GM06990 (cell line): Measurements from ENCODE around the gene OR4D2.

Source experiments
- DNase-seq: peaks from one replicate; pipeline ENCODE4 v3.0.0-alpha.2; 2011; ENCODE audit not compliant: insufficient read length; ENCODE audit errors: extremely low read depth
- H3K27me3 ChIP-seq: replicated peaks from 2 replicates; pipeline ENCODE4 v1.6.0; 2011; ENCODE audit warnings: low read length; ENCODE audit not compliant: control insufficient read depth, insufficient read depth
- H3K36me3 ChIP-seq: 2 replicates; pipeline ENCODE4 v1.5.1; 2011; ENCODE audit warnings: low read length; ENCODE audit not compliant: control insufficient read depth, insufficient read depth
- H3K4me3 ChIP-seq: replicated peaks from 2 replicates; pipeline ENCODE4 v1.5.1; 2011; ENCODE audit warnings: low read depth, mild to moderate bottlenecking, control low read depth, low read length
- TF ChIP-seq, protein P1 (sequence below): IDR thresholded peaks from 2 replicates; pipeline ENCODE4 v1.5.1; 2011; ENCODE audit warnings: low read length, control low read depth, mild to moderate bottlenecking, inconsistent platforms; ENCODE audit not compliant: insufficient read depth, poor library complexity, severe bottlenecking

OR4D2 gene

DNA sequence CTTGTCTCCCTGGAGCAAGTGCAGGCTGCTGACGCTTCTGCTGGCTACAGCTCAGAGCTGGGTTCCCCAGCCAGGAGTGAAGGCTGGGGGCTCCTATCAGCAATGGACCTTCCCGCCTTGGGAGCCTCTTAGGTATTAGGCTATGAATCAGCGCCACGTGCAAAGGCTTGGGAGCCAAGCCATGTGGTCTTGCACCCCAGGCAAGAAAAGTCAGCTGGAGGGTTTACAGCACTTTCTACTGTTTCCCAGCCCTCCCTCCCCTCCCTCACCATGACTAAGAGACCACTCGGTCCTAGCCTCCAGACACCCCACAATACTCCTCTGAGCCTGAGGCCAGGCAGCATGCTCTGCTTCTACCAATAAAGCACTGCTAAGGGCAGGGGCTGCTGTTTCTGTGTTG lies 38.0 kb downstream of the OR4D2 start:
- peaks cover 2% of the 10 kb centered on the region; the same call in 1 of the 2 replicates for H3K36me3 ChIP-seq
- DNase-seq: no peak
- TF ChIP-seq, protein P1, sequence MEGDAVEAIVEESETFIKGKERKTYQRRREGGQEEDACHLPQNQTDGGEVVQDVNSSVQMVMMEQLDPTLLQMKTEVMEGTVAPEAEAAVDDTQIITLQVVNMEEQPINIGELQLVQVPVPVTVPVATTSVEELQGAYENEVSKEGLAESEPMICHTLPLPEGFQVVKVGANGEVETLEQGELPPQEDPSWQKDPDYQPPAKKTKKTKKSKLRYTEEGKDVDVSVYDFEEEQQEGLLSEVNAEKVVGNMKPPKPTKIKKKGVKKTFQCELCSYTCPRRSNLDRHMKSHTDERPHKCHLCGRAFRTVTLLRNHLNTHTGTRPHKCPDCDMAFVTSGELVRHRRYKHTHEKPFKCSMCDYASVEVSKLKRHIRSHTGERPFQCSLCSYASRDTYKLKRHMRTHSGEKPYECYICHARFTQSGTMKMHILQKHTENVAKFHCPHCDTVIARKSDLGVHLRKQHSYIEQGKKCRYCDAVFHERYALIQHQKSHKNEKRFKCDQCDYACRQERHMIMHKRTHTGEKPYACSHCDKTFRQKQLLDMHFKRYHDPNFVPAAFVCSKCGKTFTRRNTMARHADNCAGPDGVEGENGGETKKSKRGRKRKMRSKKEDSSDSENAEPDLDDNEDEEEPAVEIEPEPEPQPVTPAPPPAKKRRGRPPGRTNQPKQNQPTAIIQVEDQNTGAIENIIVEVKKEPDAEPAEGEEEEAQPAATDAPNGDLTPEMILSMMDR: no peak
- H3K27me3 ChIP-seq: no peaks in the 10 kb centered on the region
- H3K4me3 ChIP-seq: no peak overlapping the region

DNA sequence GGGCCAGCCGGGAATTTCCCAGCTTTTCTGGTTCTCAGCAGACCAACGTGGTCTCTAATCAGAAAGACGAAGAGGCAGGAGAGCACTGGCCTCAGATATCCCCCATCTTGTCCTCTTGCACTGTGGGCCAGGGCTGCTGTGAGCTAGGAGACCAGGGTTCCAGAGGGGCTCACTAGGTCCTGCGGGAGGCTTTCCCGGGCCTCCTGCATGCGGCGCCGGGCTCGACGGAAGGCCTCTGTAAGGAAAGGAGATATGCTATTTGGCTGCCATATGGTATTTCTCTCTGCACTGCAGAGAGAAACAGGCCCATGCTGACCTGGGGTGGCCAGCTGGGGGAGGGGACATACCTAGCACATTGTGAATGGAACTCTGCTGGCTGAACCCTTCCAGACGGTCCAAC lies 39.2 kb downstream of the OR4D2 start:
- TF ChIP-seq, protein P1: no peak
- peaks cover 6% of the 10 kb centered on the region for H3K36me3 ChIP-seq
- DNase-seq: no peak
- H3K27me3 ChIP-seq: no peaks in the 10 kb centered on the region
- H3K4me3 ChIP-seq: no peak overlapping the region

DNA sequence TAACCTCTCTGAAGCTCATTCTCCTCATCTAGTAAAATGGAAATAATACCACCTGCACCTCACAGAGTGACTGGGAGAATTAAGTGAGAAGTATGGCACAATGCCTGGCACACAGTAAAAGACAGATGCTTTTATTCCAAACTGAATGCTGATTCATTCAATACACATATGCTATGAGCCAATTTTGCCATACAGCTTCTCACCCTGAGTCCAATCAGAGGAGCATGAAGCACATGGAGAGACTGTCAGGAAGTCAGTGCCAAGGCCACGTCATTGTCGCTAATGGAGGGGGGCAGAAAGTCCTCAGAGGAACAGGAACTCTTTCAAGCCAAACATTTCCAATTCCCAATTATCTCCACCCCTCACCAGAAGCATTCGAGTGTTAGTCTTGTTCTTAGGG lies 40.7 kb downstream of the OR4D2 start:
- H3K27me3 ChIP-seq: no peaks in the 10 kb centered on the region
- peaks cover 7% of the 10 kb centered on the region for H3K36me3 ChIP-seq
- DNase-seq: no peak
- H3K4me3 ChIP-seq: no peak overlapping the region
- TF ChIP-seq, protein P1: no peak

DNA sequence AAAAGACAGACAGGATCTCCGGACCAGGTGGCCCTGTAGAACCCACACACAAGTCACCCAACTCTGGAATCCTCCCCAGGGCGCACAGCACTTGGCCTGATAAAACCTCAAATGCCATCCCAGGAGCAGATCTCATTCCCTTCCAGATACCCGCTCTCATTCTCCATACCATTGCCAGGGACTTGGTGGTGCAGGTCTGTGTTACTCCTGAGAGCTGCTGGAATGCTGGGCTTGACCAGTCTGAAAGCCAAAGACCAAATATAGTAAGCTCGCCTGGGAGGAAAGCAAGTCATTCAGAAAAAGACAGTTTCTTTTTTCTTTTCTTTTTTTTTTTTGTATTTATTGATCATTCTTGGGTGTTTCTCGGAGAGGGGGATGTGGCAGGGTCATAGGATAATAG lies 41.6 kb downstream of the OR4D2 start:
- Histone ChIP-seq H3K27me3 (no peaks in the 10 kb centered on the region), H3K4me3 (no peak overlapping the region), H3K36me3 (peaks cover 8% of the 10 kb centered on the region)
- TF ChIP-seq, protein P1: no peak
- no peak for DNase-seq

DNA sequence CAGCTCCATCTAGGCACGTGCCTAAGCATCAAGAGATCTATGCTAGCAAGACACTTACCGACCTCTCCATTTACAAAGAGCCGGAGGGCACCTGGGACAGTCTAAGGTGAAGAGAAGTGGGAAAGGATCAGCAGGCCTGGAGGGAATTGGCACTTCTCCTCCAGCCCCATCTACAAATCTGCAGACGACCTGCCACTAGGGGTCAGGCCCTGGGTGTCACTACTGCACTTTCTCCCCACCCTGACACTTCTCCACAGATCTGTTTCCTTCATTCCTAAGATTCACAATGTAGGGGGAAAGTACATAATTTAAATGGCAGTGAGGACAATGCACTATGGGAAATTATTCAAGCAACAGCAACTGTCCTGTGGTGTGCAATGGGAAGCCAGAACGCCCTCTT lies 44.1 kb downstream of the OR4D2 start:
- H3K36me3 ChIP-seq: peaks cover 6% of the 10 kb centered on the region
- no peaks in the 10 kb centered on the region for H3K27me3 ChIP-seq
- TF ChIP-seq, protein P1: peak; percentile 44
- H3K4me3 ChIP-seq: no peak overlapping the region
- no peak for DNase-seq

DNA sequence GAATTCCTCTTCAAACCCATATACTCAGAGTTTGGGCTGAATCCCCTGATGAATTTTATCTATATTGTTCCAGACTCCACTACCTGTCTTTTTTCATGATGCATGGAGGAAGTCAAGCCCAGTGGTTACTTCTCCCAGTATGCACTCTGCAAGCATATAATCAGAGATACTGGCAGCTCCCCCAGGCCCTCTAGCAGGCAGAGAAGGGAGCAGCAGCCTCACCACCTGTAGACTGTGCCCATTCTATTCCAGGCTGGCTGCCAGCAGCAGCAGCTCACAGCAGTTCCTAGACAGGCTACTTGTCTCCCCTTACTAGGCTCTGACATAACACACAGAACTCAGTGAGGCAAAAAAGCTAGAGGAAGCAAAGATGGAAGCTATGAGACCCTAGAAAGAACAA lies 48.9 kb downstream of the OR4D2 start:
- no peak overlapping the region for H3K4me3 ChIP-seq
- H3K27me3 ChIP-seq: no peaks in the 10 kb centered on the region
- H3K36me3 ChIP-seq: peaks cover 2% of the 10 kb centered on the region
- TF ChIP-seq, protein P1: peak; percentile 3
- no peak for DNase-seq
